ENCODE measurements around the gene SLC25A52.

The SLC25A52 gene

GRCh38 chr18:31793531-31793930 is 32.9 kb upstream of the SLC25A52 start:
- no peak overlapping the region for H3K18ac ChIP-seq (ENCODE audit: low read length)
- no peak overlapping the region for H2AK5ac ChIP-seq (ENCODE audit: low read length)
- no peak overlapping the region for H2BK5ac ChIP-seq (ENCODE audit: low read length)
- no peaks in the 10 kb centered on the region for H3K4me1 ChIP-seq (ENCODE audit: control insufficient read depth, low read depth, low read length)
- no peaks in the 10 kb centered on the region for H3K79me1 ChIP-seq (ENCODE audit: low read length)
- DNase-seq = no peak
- no peaks in the 10 kb centered on the region for H3K79me2 ChIP-seq (ENCODE audit: control insufficient read depth, insufficient read depth, low read length)
- H4K8ac ChIP-seq (ENCODE audit: low read depth, low read length) = no peak overlapping the region
- H3K4me3 ChIP-seq (ENCODE audit: low read length) = no peak overlapping the region
- H3K36me3 ChIP-seq (ENCODE audit: control insufficient read depth, insufficient read depth, low read length) = no peaks in the 10 kb centered on the region
- H3K4me2 ChIP-seq (ENCODE audit: low read length) = no peak overlapping the region
- no peak overlapping the region for H4K5ac ChIP-seq (ENCODE audit: low read length)
- no peak overlapping the region for H3K56ac ChIP-seq (ENCODE audit: low read length)
- no peak overlapping the region for H2BK120ac ChIP-seq (ENCODE audit: low read depth, low read length)
- no peaks in the 10 kb centered on the region for H3K27me3 ChIP-seq (ENCODE audit: insufficient read depth, low read length, poor library complexity)
- no peak overlapping the region for H2BK15ac ChIP-seq (replicated peaks; ENCODE audit: low read depth)
- H3K9ac ChIP-seq (ENCODE audit: low read length) = no peak overlapping the region
- H3K27ac ChIP-seq (ENCODE audit: low read depth, low read length) = no peak overlapping the region
- H3K4ac ChIP-seq (ENCODE audit: low read depth, low read length) = no peak overlapping the region
- no peak overlapping the region for H3K23ac ChIP-seq (ENCODE audit: low read length)

- H3K18ac ChIP-seq (ENCODE audit: low read length) = no peak overlapping the region
- DNase-seq = no peak
- no peak overlapping the region for H2BK5ac ChIP-seq (ENCODE audit: low read length)
- H3K9ac ChIP-seq (ENCODE audit: low read length) = no peak overlapping the region
- H3K79me1 ChIP-seq (ENCODE audit: low read length) = no peaks in the 10 kb centered on the region
- H3K4me1 ChIP-seq (ENCODE audit: control insufficient read depth, low read depth, low read length) = no peaks in the 10 kb centered on the region
- no peak overlapping the region for H2BK120ac ChIP-seq (ENCODE audit: low read depth, low read length)
- no peak overlapping the region for H3K4me2 ChIP-seq (ENCODE audit: low read length)
- H3K56ac ChIP-seq (ENCODE audit: low read length) = no peak overlapping the region
- no peak overlapping the region for H4K5ac ChIP-seq (ENCODE audit: low read length)
- WGBS (ENCODE audit: extremely low coverage, insufficient coverage, low lambda C conversion rate) = no CpG with 5 or more reads among the region's 2 CpGs
- no peak overlapping the region for H2AK5ac ChIP-seq (ENCODE audit: low read length)
- no peaks in the 10 kb centered on the region for H3K27me3 ChIP-seq (ENCODE audit: insufficient read depth, low read length, poor library complexity)
- H4K8ac ChIP-seq (ENCODE audit: low read depth, low read length) = no peak overlapping the region
- no peak overlapping the region for H3K4ac ChIP-seq (ENCODE audit: low read depth, low read length)
- no peak overlapping the region for H3K23ac ChIP-seq (ENCODE audit: low read length)
- H3K4me3 ChIP-seq (ENCODE audit: low read length) = no peak overlapping the region
- no peak overlapping the region for H2BK15ac ChIP-seq (replicated peaks; ENCODE audit: low read depth)
- H3K36me3 ChIP-seq (ENCODE audit: control insufficient read depth, insufficient read depth, low read length) = no peaks in the 10 kb centered on the region
- no peak overlapping the region for H3K27ac ChIP-seq (ENCODE audit: low read depth, low read length)
- no peaks in the 10 kb centered on the region for H3K79me2 ChIP-seq (ENCODE audit: control insufficient read depth, insufficient read depth, low read length)
Observed at GRCh38 chr18:31792580-31792911, 31.9 kb upstream of the SLC25A52 start.

DNA sequence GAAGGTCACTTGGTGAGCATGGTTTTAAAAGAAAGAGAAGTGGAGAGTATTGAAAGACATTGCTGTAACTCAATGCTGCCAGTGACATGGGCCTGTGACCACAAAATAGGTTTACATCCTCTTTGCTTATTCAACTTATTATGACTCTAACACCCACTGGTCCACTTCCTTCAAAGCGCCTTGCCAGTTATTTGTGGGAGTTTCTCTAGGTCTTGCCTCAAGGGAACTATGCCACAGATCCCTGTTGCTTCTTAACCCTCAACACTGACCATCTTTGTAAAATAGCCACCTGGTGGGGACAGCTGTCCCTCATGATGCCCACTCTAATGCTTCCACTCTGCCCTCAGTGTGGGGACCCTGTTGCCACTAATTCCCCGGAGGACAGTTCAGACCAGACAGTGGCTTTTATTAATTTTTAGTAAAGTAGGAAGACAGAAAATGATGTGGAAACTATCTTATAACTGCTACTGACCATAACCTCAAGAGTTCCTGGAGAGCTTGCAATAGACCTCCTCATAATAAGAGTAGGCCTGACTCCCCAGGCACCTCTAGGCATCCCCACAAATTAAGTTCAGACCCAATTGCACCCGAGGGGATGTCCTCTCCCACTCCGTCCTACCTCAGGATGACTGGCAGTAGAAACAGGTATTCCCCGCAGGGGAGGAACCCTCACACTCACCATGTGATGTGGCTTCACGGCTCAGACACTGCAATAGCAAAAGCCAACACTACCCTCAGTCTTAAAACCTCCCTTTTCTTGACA is 31.3 kb upstream of the SLC25A52 start:
- H3K9ac ChIP-seq (ENCODE audit: low read length) = no peak overlapping the region
- H3K18ac ChIP-seq (ENCODE audit: low read length) = no peak overlapping the region
- no peak overlapping the region for H4K8ac ChIP-seq (ENCODE audit: low read depth, low read length)
- H3K4me3 ChIP-seq (ENCODE audit: low read length) = no peak overlapping the region
- H3K79me1 ChIP-seq (ENCODE audit: low read length) = no peaks in the 10 kb centered on the region
- no peak overlapping the region for H2BK120ac ChIP-seq (ENCODE audit: low read depth, low read length)
- no peaks in the 10 kb centered on the region for H3K79me2 ChIP-seq (ENCODE audit: control insufficient read depth, insufficient read depth, low read length)
- H3K27ac ChIP-seq (ENCODE audit: low read depth, low read length) = no peak overlapping the region
- H2BK5ac ChIP-seq (ENCODE audit: low read length) = no peak overlapping the region
- no peak overlapping the region for H3K4ac ChIP-seq (ENCODE audit: low read depth, low read length)
- no peak overlapping the region for H4K5ac ChIP-seq (ENCODE audit: low read length)
- no peaks in the 10 kb centered on the region for H3K4me1 ChIP-seq (ENCODE audit: control insufficient read depth, low read depth, low read length)
- no peaks in the 10 kb centered on the region for H3K27me3 ChIP-seq (ENCODE audit: insufficient read depth, low read length, poor library complexity)
- no CpG with 5 or more reads among the region's 6 CpGs for WGBS (ENCODE audit: extremely low coverage, insufficient coverage, low lambda C conversion rate)
- no peak overlapping the region for H3K23ac ChIP-seq (ENCODE audit: low read length)
- no peaks in the 10 kb centered on the region for H3K36me3 ChIP-seq (ENCODE audit: control insufficient read depth, insufficient read depth, low read length)
- H2BK15ac ChIP-seq (replicated peaks; ENCODE audit: low read depth) = no peak overlapping the region
- no peak overlapping the region for H3K4me2 ChIP-seq (ENCODE audit: low read length)
- no peak overlapping the region for H2AK5ac ChIP-seq (ENCODE audit: low read length)
- H3K56ac ChIP-seq (ENCODE audit: low read length) = no peak overlapping the region
- no peak for DNase-seq

GRCh38 chr18:31789409-31789808 is 28.7 kb upstream of the SLC25A52 start:
- H3K18ac ChIP-seq (ENCODE audit: low read length) = no peak overlapping the region

GRCh38 chr18:31783059-31783458 is 22.4 kb upstream of the SLC25A52 start:
- Histone ChIP-seq H2BK5ac (ENCODE audit: low read length) (no peak overlapping the region), H3K18ac (ENCODE audit: low read length) (no peak overlapping the region), H3K4ac (ENCODE audit: low read depth, low read length) (no peak overlapping the region), H3K4me2 (ENCODE audit: low read length) (no peak overlapping the region), H3K4me1 (ENCODE audit: control insufficient read depth, low read depth, low read length) (no peaks in the 10 kb centered on the region), H3K9ac (ENCODE audit: low read length) (no peak overlapping the region), H3K56ac (ENCODE audit: low read length) (no peak overlapping the region), H4K8ac (ENCODE audit: low read depth, low read length) (no peak overlapping the region), H4K5ac (ENCODE audit: low read length) (no peak overlapping the region), H3K27me3 (ENCODE audit: insufficient read depth, low read length, poor library complexity) (no peaks in the 10 kb centered on the region), H2BK15ac (replicated peaks; ENCODE audit: low read depth) (no peak overlapping the region), H3K4me3 (ENCODE audit: low read length) (no peak overlapping the region), H3K27ac (ENCODE audit: low read depth, low read length) (no peak overlapping the region), H3K36me3 (ENCODE audit: control insufficient read depth, insufficient read depth, low read length) (no peaks in the 10 kb centered on the region), H3K79me2 (ENCODE audit: control insufficient read depth, insufficient read depth, low read length) (no peaks in the 10 kb centered on the region), H2AK5ac (ENCODE audit: low read length) (no peak overlapping the region), H3K23ac (ENCODE audit: low read length) (no peak overlapping the region), H3K79me1 (ENCODE audit: low read length) (no peaks in the 10 kb centered on the region), H2BK120ac (ENCODE audit: low read depth, low read length) (no peak overlapping the region)
- no peak for DNase-seq
- WGBS (ENCODE audit: extremely low coverage, insufficient coverage, low lambda C conversion rate) = no CpG with 5 or more reads among the region's 3 CpGs

More at GRCh38 chr18:31789409-31789808, 28.7 kb upstream of the SLC25A52 start:
- no peak overlapping the region for H3K4ac ChIP-seq (ENCODE audit: low read depth, low read length)
- no peak overlapping the region for H3K27ac ChIP-seq (ENCODE audit: low read depth, low read length)
- no peak overlapping the region for H2BK15ac ChIP-seq (replicated peaks; ENCODE audit: low read depth)
- H3K56ac ChIP-seq (ENCODE audit: low read length) = no peak overlapping the region
- H3K4me1 ChIP-seq (ENCODE audit: control insufficient read depth, low read depth, low read length) = no peaks in the 10 kb centered on the region
- no peak overlapping the region for H3K4me2 ChIP-seq (ENCODE audit: low read length)
- no peak for DNase-seq
- no peaks in the 10 kb centered on the region for H3K27me3 ChIP-seq (ENCODE audit: insufficient read depth, low read length, poor library complexity)
- no peaks in the 10 kb centered on the region for H3K36me3 ChIP-seq (ENCODE audit: control insufficient read depth, insufficient read depth, low read length)
- H3K79me1 ChIP-seq (ENCODE audit: low read length) = no peaks in the 10 kb centered on the region
- H3K4me3 ChIP-seq (ENCODE audit: low read length) = no peak overlapping the region
- H3K23ac ChIP-seq (ENCODE audit: low read length) = no peak overlapping the region
- no peak overlapping the region for H4K8ac ChIP-seq (ENCODE audit: low read depth, low read length)
- no CpG with 5 or more reads among the region's 10 CpGs for WGBS (ENCODE audit: extremely low coverage, insufficient coverage, low lambda C conversion rate)
- no peak overlapping the region for H4K5ac ChIP-seq (ENCODE audit: low read length)
- H3K9ac ChIP-seq (ENCODE audit: low read length) = no peak overlapping the region
- no peak overlapping the region for H2BK120ac ChIP-seq (ENCODE audit: low read depth, low read length)
- H2AK5ac ChIP-seq (ENCODE audit: low read length) = no peak overlapping the region
- H3K79me2 ChIP-seq (ENCODE audit: control insufficient read depth, insufficient read depth, low read length) = no peaks in the 10 kb centered on the region
- no peak overlapping the region for H2BK5ac ChIP-seq (ENCODE audit: low read length)

DNA sequence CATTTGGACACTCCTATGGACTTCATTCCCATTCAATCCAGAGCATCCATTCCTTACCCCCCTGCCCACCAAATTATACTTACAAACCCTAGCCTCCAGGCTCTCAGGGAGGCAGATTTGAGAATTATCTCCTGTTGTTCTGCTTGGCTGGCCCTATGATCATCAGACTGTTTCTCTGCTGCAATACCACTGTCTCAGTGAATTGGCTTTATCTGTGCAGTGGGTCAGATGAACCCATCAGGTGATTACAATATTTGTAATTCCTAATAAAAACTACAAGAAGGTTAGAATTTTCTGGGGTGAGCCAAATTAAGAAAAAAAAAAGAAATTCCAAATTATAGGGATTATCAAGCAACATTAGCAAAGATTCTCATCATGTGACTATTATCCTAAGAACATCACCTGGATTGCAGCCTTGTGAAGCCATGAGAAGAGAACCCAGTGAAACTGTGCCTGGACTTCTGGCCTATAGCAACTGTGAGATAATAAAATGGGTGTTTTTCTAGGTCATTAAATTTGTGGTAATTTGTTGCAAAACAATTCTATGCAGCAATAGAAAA is 17.8 kb upstream of the SLC25A52 start:
- H3K9ac ChIP-seq (ENCODE audit: low read length) = no peak overlapping the region
- H3K4me3 ChIP-seq (ENCODE audit: low read length) = no peak overlapping the region

More for the DNA sequence above, 17.8 kb upstream of the SLC25A52 start:
- Histone ChIP-seq H3K4me1 (ENCODE audit: control insufficient read depth, low read depth, low read length) (no peaks in the 10 kb centered on the region), H2BK15ac (replicated peaks; ENCODE audit: low read depth) (no peak overlapping the region), H3K4ac (ENCODE audit: low read depth, low read length) (no peak overlapping the region), H3K79me1 (ENCODE audit: low read length) (no peaks in the 10 kb centered on the region), H3K36me3 (ENCODE audit: control insufficient read depth, insufficient read depth, low read length) (no peaks in the 10 kb centered on the region), H4K8ac (ENCODE audit: low read depth, low read length) (no peak overlapping the region), H3K56ac (ENCODE audit: low read length) (no peak overlapping the region), H3K18ac (ENCODE audit: low read length) (no peak overlapping the region), H3K27ac (ENCODE audit: low read depth, low read length) (no peak overlapping the region), H3K23ac (ENCODE audit: low read length) (no peak overlapping the region), H2BK5ac (ENCODE audit: low read length) (no peak overlapping the region), H4K5ac (ENCODE audit: low read length) (no peak overlapping the region), H3K79me2 (ENCODE audit: control insufficient read depth, insufficient read depth, low read length) (no peaks in the 10 kb centered on the region), H2BK120ac (ENCODE audit: low read depth, low read length) (no peak overlapping the region), H3K27me3 (ENCODE audit: insufficient read depth, low read length, poor library complexity) (no peaks in the 10 kb centered on the region), H3K4me2 (ENCODE audit: low read length) (no peak overlapping the region), H2AK5ac (ENCODE audit: low read length) (no peak overlapping the region)
- no peak for DNase-seq

All from mesendoderm (in vitro differentiated cells).